Measurements from ENCODE around the gene SLC6A20. TPM values are rescaled to one million over a fixed set of nuclear protein-coding genes. Genes with fewer than 3 reads are reported as not detected.

SLC6A20 gene
- total RNA-seq, 1 experiment from 2014 or later, result 0.09 TPM

- H3K9me3 Mint-ChIP-seq, result peaks cover 11 to 22% of the 10 kb centered on the region in 2 experiments
Measured at GRCh38 chr3:45792036-45792435, 4.3 kb downstream of the SLC6A20 start.

More at GRCh38 chr3:45792036-45792435, 4.3 kb downstream of the SLC6A20 start:
- no peak for DNase-seq
- no peak overlapping the region for H3K9ac ChIP-seq (ENCODE audit: extremely low read depth, insufficient read length, low read length)
- H2BK12ac ChIP-seq (ENCODE audit: insufficient read length, low read depth, low read length), result no peak overlapping the region
- no peaks in the 10 kb centered on the region for H3K79me1 ChIP-seq (ENCODE audit: insufficient read depth, low read depth, low read length, poor library complexity, severe bottlenecking)
- no CpG with 5 or more reads among the region's 2 CpGs for WGBS (ENCODE audit: extremely low coverage, insufficient read length, low lambda C conversion rate)
- no peaks in the 10 kb centered on the region for H3K79me2 ChIP-seq (ENCODE audit: insufficient read depth, low read length)
- H4K91ac ChIP-seq (ENCODE audit: insufficient read length, low read depth, low read length), result no peak overlapping the region
- no peak overlapping the region for H3K27ac ChIP-seq (ENCODE audit: insufficient read length, low read depth, low read length)
- peaks cover 23% of the 10 kb centered on the region; the same call in 1 of the 2 replicates for H3K27me3 ChIP-seq (ENCODE audit: insufficient read depth, low read length)
- no peak overlapping the region for H3T11ph ChIP-seq (ENCODE audit: low read length)
- H3K4me3 Mint-ChIP-seq, result no peak overlapping the region
- H3K23ac ChIP-seq (ENCODE audit: insufficient read length, low read depth, low read length), result no peak overlapping the region
- TF ChIP-seq CTCF (conservative IDR thresholded peaks at IDR 0.05), result no peak
- H2BK5ac ChIP-seq (ENCODE audit: insufficient read length, low read length), result no peak overlapping the region
- no peak overlapping the region for H4K8ac ChIP-seq (replicated peaks; ENCODE audit: insufficient read length, low read depth, low read length)
- H2BK120ac ChIP-seq (ENCODE audit: low read depth, low read length, poor library complexity, severe bottlenecking), result no peak overlapping the region
- no peak overlapping the region for H2BK20ac ChIP-seq (ENCODE audit: low read depth, low read length, poor library complexity, severe bottlenecking)
- H4K20me1 ChIP-seq (ENCODE audit: control insufficient read depth, insufficient read depth, insufficient read length), result no peaks in the 10 kb centered on the region
- H2AFZ ChIP-seq (ENCODE audit: low read length), result no peak overlapping the region
- peaks cover 0 to 17% (median 2%) of the 10 kb centered on the region in 3 experiments; a peak in 4 of 7 replicates for H3K36me3 Mint-ChIP-seq (ENCODE audit: insufficient read depth in 1 of 3, low read depth in 3 of 3)
- H2BK15ac ChIP-seq (ENCODE audit: low read depth, low read length), result no peak overlapping the region
- H3K4me2 ChIP-seq (ENCODE audit: insufficient read depth, insufficient read length, low read length), result no peak overlapping the region
- H3K14ac ChIP-seq (ENCODE audit: insufficient read depth, low read length), result no peak overlapping the region
- H3K18ac ChIP-seq (ENCODE audit: insufficient read length, low read depth, low read length), result no peak overlapping the region
- no peak overlapping the region for H3K56ac ChIP-seq (ENCODE audit: insufficient read length, low read depth, low read length)
- no peaks in the 10 kb centered on the region for H3K9me3 ChIP-seq (ENCODE audit: control insufficient read depth, low read depth, low read length)
- no peak overlapping the region for H3K4ac ChIP-seq (ENCODE audit: low read depth, low read length)
- no peak overlapping the region for H2AK5ac ChIP-seq (ENCODE audit: insufficient read length, low read length)
- peaks cover 69% of the 10 kb centered on the region for H3K27me3 Mint-ChIP-seq (ENCODE audit: low read depth)
- no peak overlapping the region for H3K27ac Mint-ChIP-seq
- peaks cover 10 to 14% of the 10 kb centered on the region in 2 experiments for H3K4me1 Mint-ChIP-seq
- H4K5ac ChIP-seq (ENCODE audit: insufficient read length, low read depth, low read length), result no peak overlapping the region
- H3K23me2 ChIP-seq (ENCODE audit: insufficient read length, low read depth, low read length, poor library complexity, severe bottlenecking), result peaks cover 8% of the 10 kb centered on the region
- H3K4me1 ChIP-seq (ENCODE audit: insufficient read depth, low read length), result no peaks in the 10 kb centered on the region
